Keratinocyte (primary cell): ENCODE data around the gene RPL29.

Source experiments
- CTCF ChIP-seq, 3 experiments: IDR thresholded peaks in 1 of 3; conservative IDR thresholded peaks in 1 of 3; optimal IDR thresholded peaks in 1 of 3; 2 replicates in 2 of 3; 3 replicates in 1 of 3; pipeline versions ENCODE3 to v1.5.1; 2011; ENCODE audit warnings: low read length in 3 of 3, mild to moderate bottlenecking in 3 of 3, moderate library complexity in 2 of 3, control low read depth in 1 of 3, inconsistent platforms in 1 of 3; ENCODE audit not compliant: insufficient read depth in 2 of 3; ENCODE audit errors: extremely low read depth in 1 of 3
- EZH2 ChIP-seq: IDR thresholded peaks from one replicate; pipeline ENCODE4 v1.6.1; 2012; ENCODE audit warnings: inconsistent platforms, mild to moderate bottlenecking, low read length, moderate library complexity

- TF ChIP-seq CTCF (optimal IDR thresholded peaks at IDR 0.05 in 1 of 3, IDR thresholded peaks at IDR 0.05 in 1 of 3, conservative IDR thresholded peaks at IDR 0.05 in 1 of 3; ENCODE audit: extremely low read depth in 1 of 3, insufficient read depth in 2 of 3, low read length in 3 of 3), result no peak
- TF ChIP-seq EZH2, result no peak
These were observed 34.7 kb downstream of the RPL29 start for GRCh38 chr3:51961011-51961410.
